T-cell (primary cell): Measurements from ENCODE around the gene OR13A1. TPM values are rescaled to one million over a fixed set of nuclear protein-coding genes. Genes with fewer than 3 reads are reported as not detected.

Experiments
- ATAC-seq, 4 experiments: fragments of 200-7000 bp in 3 of 4; fragments of 150-1000 bp in 1 of 4; cut with Tn5 transposase; replicated peaks in 1 of 4; 1 replicate in 3 of 4; 2 replicates in 1 of 4; pipeline ENCODE4 v1.10.0; 2021; ENCODE audit warnings: moderate library complexity in 3 of 4, mild to moderate bottlenecking in 2 of 4, moderate number of reproducible peaks in 1 of 4
- CTCF ChIA-PET, 2 donors: fragments of 300-600 bp; sonication (Branson Sonifier 250); formaldehyde crosslinking; loops; one replicate each; lab custom pipeline; 2022; ENCODE audit warnings: antibody characterized with exemption in 2 of 2; lab: Charles Lee
- POLR2A ChIA-PET, 2 donors: fragments of 300-600 bp; sonication (Branson Sonifier 250); formaldehyde crosslinking; loops; one replicate each; lab custom pipeline; 2022; ENCODE audit warnings: antibody characterized with exemption in 2 of 2; lab: Charles Lee
- DNase-seq, 35 experiments: peaks; one replicate each; pipeline versions ENCODE4 v3.0.0 to v3.0.0-alpha.2; 2013 to 2023
- H3K27ac ChIP-seq: one replicate; pipeline ENCODE4 v1.5.1; 2013; ENCODE audit warnings: low read length
- H3K27me3 ChIP-seq, 2 experiments: replicated peaks in 1 of 2; 1 replicate in 1 of 2; 2 replicates in 1 of 2; pipeline versions ENCODE4 v1.6.1 to v1.7.0; 2013; ENCODE audit warnings: low read length in 1 of 2, mixed read lengths in 1 of 2; ENCODE audit not compliant: control insufficient read depth in 2 of 2, insufficient read depth in 2 of 2; ENCODE audit errors: extremely low read depth in 1 of 2
- H3K36me3 ChIP-seq, 2 donors: 1 replicate in 1 of 2; 2 replicates in 1 of 2; pipeline versions ENCODE4 v1.6.1 to v1.7.0; 2013; ENCODE audit warnings: low read length in 1 of 2; ENCODE audit not compliant: control insufficient read depth in 2 of 2, insufficient read depth in 1 of 2; ENCODE audit errors: extremely low read depth in 1 of 2
- H3K4me1 ChIP-seq, 2 experiments: 1 replicate in 1 of 2; 2 replicates in 1 of 2; pipeline versions ENCODE4 v1.6.1 to v1.7.0; 2013; ENCODE audit warnings: low read length in 2 of 2, mixed read lengths in 1 of 2; ENCODE audit not compliant: insufficient read depth in 2 of 2, control insufficient read depth in 1 of 2; ENCODE audit errors: extremely low read depth in 1 of 2
- H3K4me3 ChIP-seq, 2 donors: 1 replicate in 1 of 2; 2 replicates in 1 of 2; pipeline versions ENCODE4 v1.5.1 to v1.7.0; 2013; ENCODE audit warnings: mild to moderate bottlenecking in 2 of 2, low read length in 1 of 2, moderate library complexity in 1 of 2; ENCODE audit not compliant: control insufficient read depth in 1 of 2; ENCODE audit errors: extremely low read depth in 1 of 2
- H3K9me3 ChIP-seq: 2 replicates; pipeline ENCODE4 v1.7.0; 2013
- H3K27ac Mint-ChIP-seq, 2 donors: one replicate each; pipeline ENCODE4 v1.8.0; 2020 to 2021; ENCODE audit warnings: mild to moderate bottlenecking in 2 of 2, mixed read lengths in 2 of 2
- H3K27me3 Mint-ChIP-seq, 2 donors: one replicate each; pipeline ENCODE4 v1.8.0; 2021 to 2022; ENCODE audit warnings: mixed read lengths in 2 of 2
- H3K36me3 Mint-ChIP-seq: one replicate; pipeline ENCODE4 v1.8.0; 2021; ENCODE audit warnings: mixed read lengths
- H3K4me1 Mint-ChIP-seq, 3 donors: one replicate each; pipeline ENCODE4 v1.8.0; 2020 to 2022; ENCODE audit warnings: mixed read lengths in 3 of 3, mild to moderate bottlenecking in 1 of 3
- H3K4me3 Mint-ChIP-seq, 3 donors: one replicate each; pipeline ENCODE4 v1.8.0; 2020 to 2022; ENCODE audit warnings: mild to moderate bottlenecking in 3 of 3, mixed read lengths in 3 of 3, moderate library complexity in 3 of 3
- H3K9me3 Mint-ChIP-seq, 3 donors: one replicate each; pipeline ENCODE4 v1.8.0; 2020 to 2022; ENCODE audit warnings: mixed read lengths in 3 of 3
- WGBS: methylation state at CpG from one replicate; pipeline ENCODE4 v1.1.5; 2013; ENCODE audit warnings: missing lambda C conversion rate; ENCODE audit not compliant: insufficient coverage; 5-methylcytosine and 5-hydroxymethylcytosine counted together
- total RNA-seq, 35 experiments: library from RNA in 6 of 35; stranded (reverse) in 6 of 35; fragments of 120-200 nt in 1 of 35; gene quantifications; one replicate each; pipeline versions ENCODE4 v1.2.1 to v1.2.4 and lab custom pipeline; 2013 to 2026

OR13A1 gene
- total RNA-seq, 5 donors from 2014 or later (not counting 1 experiment from before 2014, with no cell fraction given), result 0.19 to 0.26 (median 0.20) TPM; not detected in 2

DNA sequence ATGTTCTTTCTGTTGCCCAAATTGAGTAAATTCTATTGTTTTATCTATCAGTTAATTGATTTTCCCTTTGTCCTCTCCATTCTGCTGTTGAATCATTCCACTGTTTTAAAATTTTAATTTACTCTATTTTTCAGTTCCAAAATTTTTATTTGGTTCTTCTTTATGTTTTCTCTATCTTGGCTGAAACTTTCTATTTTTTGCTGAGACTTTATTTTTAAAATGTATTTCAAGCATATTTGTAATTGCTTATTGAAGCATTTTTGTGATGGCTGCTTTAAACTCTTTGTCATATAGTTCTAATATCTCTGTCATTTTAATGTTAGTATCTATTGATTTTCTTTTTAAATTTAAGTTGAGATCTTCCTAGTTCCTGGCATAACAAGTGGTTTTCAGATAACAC, 60.5 kb downstream of the OR13A1 start:
- Histone ChIP-seq H3K9me3 (no peaks in the 10 kb centered on the region), H3K4me3 (no peak overlapping the region), H3K4me1 (no peaks in the 10 kb centered on the region), H3K27ac (no peak overlapping the region), H3K36me3 (no peaks in the 10 kb centered on the region), H3K27me3 (no peaks in the 10 kb centered on the region)
- Mint-ChIP-seq H3K4me3 (no peak overlapping the region), H3K9me3 (no peaks in the 10 kb centered on the region), H3K4me1 (peaks cover 5 to 6% (median 5%) of the 10 kb centered on the region in 3 donors), H3K27ac (no peak overlapping the region), H3K36me3 (no peaks in the 10 kb centered on the region), H3K27me3 (peaks cover 0 to 5% of the 10 kb centered on the region in 2 donors)
- CTCF ChIA-PET, result interaction anchor here in 1 of 2 donors (0.6 kb wide), 1 partner anchor 17 kb away, joined by 5 read pairs; no protein-coding TSS in a partner anchor
- ATAC-seq (no peak), DNase-seq (no peak)
- POLR2A ChIA-PET, result no interaction called here

DNA sequence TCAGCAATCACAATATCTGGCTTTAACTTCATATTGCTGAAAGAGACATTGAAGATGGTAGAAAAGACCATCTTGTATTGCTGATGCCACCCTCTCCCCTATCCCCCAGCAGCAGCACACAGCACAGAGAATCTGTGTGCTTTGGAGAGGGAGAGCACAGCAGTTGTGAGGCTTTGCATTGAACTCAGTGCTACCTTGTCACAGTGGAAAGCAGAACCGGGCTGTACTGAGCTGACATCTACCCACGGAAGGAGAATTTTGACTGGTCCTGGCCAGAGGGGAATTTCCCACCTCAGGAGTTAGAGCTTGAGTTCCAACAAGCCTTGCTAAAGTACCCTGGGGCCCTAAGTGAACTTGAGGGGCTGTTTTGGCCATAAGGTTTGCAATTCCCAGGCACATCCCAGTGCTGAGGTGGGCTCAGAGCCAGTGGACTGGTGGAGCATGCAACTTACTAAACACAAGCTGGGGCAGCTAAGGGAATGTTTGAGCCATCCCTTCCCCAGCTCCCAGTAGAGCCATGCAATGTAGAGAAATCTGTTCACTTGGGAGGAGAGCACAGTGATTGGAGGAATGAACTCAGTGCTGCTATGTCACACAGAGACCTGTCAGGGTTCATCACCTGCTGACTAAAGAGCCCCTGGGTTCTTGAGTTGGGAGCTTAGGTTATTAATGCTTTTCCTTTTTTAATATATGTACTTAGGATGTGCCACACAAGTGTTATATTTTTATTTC, 62.1 kb downstream of the OR13A1 start:
- Histone ChIP-seq H3K4me1 (no peaks in the 10 kb centered on the region), H3K9me3 (no peaks in the 10 kb centered on the region), H3K36me3 (no peaks in the 10 kb centered on the region), H3K4me3 (no peak overlapping the region), H3K27me3 (peaks cover 0 to 8% of the 10 kb centered on the region in 2 experiments), H3K27ac (no peak overlapping the region)
- ChIA-PET CTCF (interaction anchor here in 1 of 2 donors (2.3 kb wide), 1 partner anchor 12 kb away, joined by 17 read pairs; no protein-coding TSS in a partner anchor), POLR2A (no interaction called here)
- Mint-ChIP-seq H3K27ac (no peak overlapping the region), H3K36me3 (no peaks in the 10 kb centered on the region), H3K9me3 (no peaks in the 10 kb centered on the region), H3K4me1 (peaks cover 5 to 6% (median 6%) of the 10 kb centered on the region in 3 donors), H3K27me3 (peaks cover 0 to 8% of the 10 kb centered on the region in 2 donors), H3K4me3 (no peak overlapping the region)
- ATAC-seq (no peak), DNase-seq (no peak)
- 36% methylated on average over 2 of the region's 2 CpGs for WGBS

Other genes with a start within 250 kb of the OR13A1 start
- 10 to 100 TPM; 13.8 to 39.8 (median 16.1) TPM for gene ALOX5, start 58.6 kb upstream of the OR13A1 start, total RNA-seq